Ascending aorta (tissue), 2 donors: ENCODE results near the gene ALOXE3. TPM values are rescaled to one million over a fixed set of nuclear protein-coding genes. Genes with fewer than 3 reads are reported as not detected.

Source experiments
- DNase-seq, 2 donors: peaks; one replicate each; pipeline ENCODE4 v3.0.0-alpha.2; 2019; ENCODE audit warnings: low spot score in 2 of 2
- H3K27ac ChIP-seq, 2 donors: fragments of 200-600 bp; sonication (generic); one replicate each; pipeline ENCODE4 v1.5.1; 2016 to 2017; ENCODE audit warnings: mild to moderate bottlenecking in 1 of 2
- H3K27me3 ChIP-seq: fragments of 200-600 bp; sonication (generic); one replicate; pipeline ENCODE4 v1.5.1; 2017
- H3K36me3 ChIP-seq, 2 donors: fragments of 200-600 bp; sonication (generic); one replicate each; pipeline ENCODE4 v1.5.1; 2016
- H3K4me1 ChIP-seq, 2 donors: fragments of 200-600 bp; sonication (generic); one replicate each; pipeline ENCODE4 v1.5.1; 2016 to 2017; ENCODE audit warnings: mild to moderate bottlenecking in 1 of 2
- H3K4me3 ChIP-seq, 2 donors: fragments of 200-600 bp; sonication (generic); one replicate each; pipeline ENCODE4 v1.5.1; 2016 to 2017; ENCODE audit warnings: mild to moderate bottlenecking in 1 of 2
- H3K9me3 ChIP-seq, 2 donors: fragments of 200-600 bp; sonication (generic); one replicate each; pipeline ENCODE4 v1.5.1; 2016
- CTCF ChIP-seq, 3 experiments: fragments of 200-600 bp in 2 of 3; fragments of 450-650 bp in 1 of 3; sonication (generic) in 2 of 3; IDR thresholded peaks; one replicate each; pipeline ENCODE4 v1.5.1; 2016 to 2019; ENCODE audit warnings: antibody characterized with exemption in 3 of 3, mild to moderate bottlenecking in 1 of 3, moderate library complexity in 1 of 3
- intact Hi-C: fragments of 100-400 bp; cut with DNase I; formaldehyde crosslinking; loops from one replicate; pipeline ENCODE4 v1.15.1; 2023
- total RNA-seq: library from RNA; depleted of rRNA; stranded (reverse); fragments of >200 nt; gene quantifications from one replicate; pipeline ENCODE4 v1.1.0, GENCODE V29; 2016

ALOXE3 gene
- total RNA-seq, 1 donor from 2014 or later = not detected

GRCh38 chr17:8048736-8049135 is 69.6 kb downstream of the ALOXE3 start:
- Histone ChIP-seq H3K27me3 (no peaks in the 10 kb centered on the region), H3K4me1 (no peaks in the 10 kb centered on the region), H3K4me3 (no peak overlapping the region), H3K9me3 (no peaks in the 10 kb centered on the region), H3K36me3 (no peaks in the 10 kb centered on the region), H3K27ac (no peak overlapping the region)
- intact Hi-C loops = no loop called here
- TF ChIP-seq CTCF (IDR thresholded peaks at IDR 0.05) = no peak
- DNase-seq = no peak

GRCh38 chr17:8048236-8048635 is 70.1 kb downstream of the ALOXE3 start:
- Histone ChIP-seq H3K4me1 (no peaks in the 10 kb centered on the region), H3K4me3 (no peak overlapping the region), H3K36me3 (no peaks in the 10 kb centered on the region), H3K27me3 (no peaks in the 10 kb centered on the region), H3K27ac (no peak overlapping the region), H3K9me3 (no peaks in the 10 kb centered on the region)
- intact Hi-C loops = no loop called here
- DNase-seq = peak in 1 of 2 donors; percentile 41
- TF ChIP-seq CTCF (IDR thresholded peaks at IDR 0.05) = no peak

- intact Hi-C loops = no loop called here
- DNase-seq = no peak
- Histone ChIP-seq H3K4me3 (no peak overlapping the region), H3K4me1 (no peaks in the 10 kb centered on the region), H3K9me3 (no peaks in the 10 kb centered on the region), H3K27me3 (no peaks in the 10 kb centered on the region), H3K36me3 (no peaks in the 10 kb centered on the region), H3K27ac (no peak overlapping the region)
- TF ChIP-seq CTCF (IDR thresholded peaks at IDR 0.05) = no peak
Observed at GRCh38 chr17:8047769-8048110, 70.6 kb downstream of the ALOXE3 start.

GRCh38 chr17:8046929-8047768 is 71.2 kb downstream of the ALOXE3 start:
- intact Hi-C loops = no loop called here
- Histone ChIP-seq H3K36me3 (no peaks in the 10 kb centered on the region), H3K27ac (no peak overlapping the region), H3K27me3 (no peaks in the 10 kb centered on the region), H3K9me3 (no peaks in the 10 kb centered on the region), H3K4me1 (no peaks in the 10 kb centered on the region), H3K4me3 (no peak overlapping the region)
- peak in 1 of 2 donors; percentile 57 for DNase-seq
- TF ChIP-seq CTCF (IDR thresholded peaks at IDR 0.05) = no peak

- H3K4me3 ChIP-seq = no peak overlapping the region
- TF ChIP-seq CTCF (IDR thresholded peaks at IDR 0.05) = no peak
- H3K4me1 ChIP-seq = no peaks in the 10 kb centered on the region
- H3K9me3 ChIP-seq = no peaks in the 10 kb centered on the region
- intact Hi-C loops = no loop called here
- H3K27me3 ChIP-seq = no peaks in the 10 kb centered on the region
- DNase-seq = peak in 1 of 2 donors; percentile 54
- H3K36me3 ChIP-seq = no peaks in the 10 kb centered on the region
- no peak overlapping the region for H3K27ac ChIP-seq
Observed at GRCh38 chr17:8046306-8046928, 71.9 kb downstream of the ALOXE3 start.

Other genes with a start within 250 kb of the ALOXE3 start
- 102 TPM for gene CHD3, start 229.7 kb downstream of the ALOXE3 start, total RNA-seq
- gene RNF227, start 202.2 kb downstream of the ALOXE3 start, total RNA-seq = 0.32 TPM
- not detected for gene KCNAB3, start 188.7 kb downstream of the ALOXE3 start, total RNA-seq
- gene TRAPPC1, start 186.6 kb downstream of the ALOXE3 start, total RNA-seq = 36.0 TPM
- gene CNTROB, start 186.3 kb downstream of the ALOXE3 start, total RNA-seq = 13.7 TPM
- gene GUCY2D, start 115.9 kb downstream of the ALOXE3 start, total RNA-seq = not detected
- gene ALOX15B, start 79.5 kb downstream of the ALOXE3 start, total RNA-seq = 2.3 TPM
- not detected for gene ALOX12B, start 30.8 kb downstream of the ALOXE3 start, total RNA-seq
- gene HES7, start 5.6 kb upstream of the ALOXE3 start, total RNA-seq = not detected
- 178 TPM for gene PER1, start 33.9 kb upstream of the ALOXE3 start, total RNA-seq
- 28.3 TPM for gene VAMP2, start 44.4 kb upstream of the ALOXE3 start, total RNA-seq
- 1.6 TPM for gene TMEM107, start 57.9 kb upstream of the ALOXE3 start, total RNA-seq
- gene BORCS6, start 71.7 kb upstream of the ALOXE3 start, total RNA-seq = 29.5 TPM
- not detected for gene AURKB, start 92.1 kb upstream of the ALOXE3 start, total RNA-seq
- gene CTC1, start 129.5 kb upstream of the ALOXE3 start, total RNA-seq = 18.8 TPM
- 108 TPM for gene PFAS, start 130.8 kb upstream of the ALOXE3 start, total RNA-seq
- 15.5 TPM for gene RANGRF, start 170.2 kb upstream of the ALOXE3 start, total RNA-seq
- 0.53 TPM for gene SLC25A35, start 176.9 kb upstream of the ALOXE3 start, total RNA-seq
- 321 TPM for gene ARHGEF15, start 191.7 kb upstream of the ALOXE3 start, total RNA-seq
- gene ODF4, start 221.3 kb upstream of the ALOXE3 start, total RNA-seq = not detected